MM.1S (cell line): ENCODE results near the gene MRTFA.

Source experiments
- DNase-seq: peaks from one replicate; pipeline ENCODE4 v3.0.0-alpha.2; 2015
- H2AFZ ChIP-seq: fragments of 300-600 bp; sonication (generic); 2 replicates; pipeline ENCODE4 v1.6.0; 2016; ENCODE audit warnings: antibody characterized with exemption, low read length
- H3F3A ChIP-seq: fragments of 300-600 bp; sonication (generic); 2 replicates; pipeline ENCODE4 v1.6.1; 2016; ENCODE audit warnings: mild to moderate bottlenecking, antibody characterized with exemption, low read length, moderate library complexity, mixed read lengths; ENCODE audit not compliant: insufficient read depth
- H3K27ac ChIP-seq: fragments of 300-600 bp; sonication (generic); 2 replicates; pipeline ENCODE4 v1.5.1; 2016; ENCODE audit warnings: mild to moderate bottlenecking, low read length
- H3K27me3 ChIP-seq: fragments of 300-600 bp; sonication (generic); replicated peaks from 2 replicates; pipeline ENCODE4 v1.6.0; 2016; ENCODE audit warnings: low read length; ENCODE audit not compliant: insufficient read depth
- H3K36me3 ChIP-seq: fragments of 300-600 bp; sonication (generic); replicated peaks from 2 replicates; pipeline ENCODE4 v1.6.1; 2016; ENCODE audit warnings: mild to moderate bottlenecking, low read length, mixed read lengths; ENCODE audit not compliant: insufficient read depth
- H3K4me1 ChIP-seq: fragments of 300-600 bp; sonication (generic); 2 replicates; pipeline ENCODE4 v1.6.1; 2016; ENCODE audit warnings: low read length, mixed read lengths
- H3K4me2 ChIP-seq: fragments of 300-600 bp; sonication (generic); 2 replicates; pipeline ENCODE4 v1.6.0; 2016; ENCODE audit warnings: low read depth, low read length
- H3K4me3 ChIP-seq: fragments of 300-600 bp; sonication (generic); 2 replicates; pipeline ENCODE4 v1.5.1; 2016; ENCODE audit warnings: low read length, mixed read lengths
- H3K79me2 ChIP-seq: fragments of 300-600 bp; sonication (generic); 2 replicates; pipeline ENCODE4 v1.6.1; 2016; ENCODE audit warnings: mixed run types, low read length, mixed read lengths
- H3K9ac ChIP-seq: fragments of 300-600 bp; sonication (generic); 2 replicates; pipeline ENCODE4 v1.6.1; 2016; ENCODE audit warnings: low read length, mixed read lengths
- H3K9me2 ChIP-seq: fragments of 300-600 bp; sonication (generic); replicated peaks from 2 replicates; pipeline ENCODE4 v1.6.1; 2016; ENCODE audit warnings: mild to moderate bottlenecking, low read length, mixed read lengths; ENCODE audit not compliant: insufficient read depth
- H3K9me3 ChIP-seq: fragments of 300-600 bp; sonication (generic); replicated peaks from 2 replicates; pipeline ENCODE4 v1.6.1; 2016; ENCODE audit warnings: mild to moderate bottlenecking, low read length, mixed read lengths; ENCODE audit not compliant: insufficient read depth
- H4K20me1 ChIP-seq: fragments of 300-600 bp; sonication (generic); 2 replicates; pipeline ENCODE4 v1.6.1; 2016; ENCODE audit warnings: mild to moderate bottlenecking, low read length, moderate library complexity, mixed read lengths; ENCODE audit not compliant: insufficient read depth
- CTCF ChIP-seq: fragments of 300-600 bp; sonication (generic); IDR thresholded peaks from 2 replicates; pipeline ENCODE4 v1.5.1; 2016; ENCODE audit warnings: antibody characterized with exemption, low read length, mixed read lengths
- EZH2 ChIP-seq: fragments of 300-600 bp; sonication (generic); optimal IDR thresholded peaks from 2 replicates; pipeline ENCODE3; 2017; ENCODE audit warnings: low read depth, mild to moderate bottlenecking, antibody characterized with exemption, low read length, mixed read lengths
- EZH2phosphoT487 ChIP-seq: fragments of 300-600 bp; sonication (generic); IDR thresholded peaks from 2 replicates; pipeline ENCODE4 v1.6.1; 2018; ENCODE audit warnings: antibody characterized with exemption, low read length

The MRTFA gene

GRCh38 chr22:40631925-40632324, 4.6 kb downstream of the MRTFA start:
- no peak overlapping the region for H3K27ac ChIP-seq
- H3K4me2 ChIP-seq = no peak overlapping the region
- no peak overlapping the region for H3K9ac ChIP-seq
- no peaks in the 10 kb centered on the region for H3K9me3 ChIP-seq
- H4K20me1 ChIP-seq = 0 out of 2 replicates have a peak, but pooled peaks cover 6% of the 10 kb centered on the region
- H3K4me3 ChIP-seq = no peak overlapping the region
- no peaks in the 10 kb centered on the region for H3K27me3 ChIP-seq
- H2AFZ ChIP-seq = no peak overlapping the region
- peaks cover 7% of the 10 kb centered on the region for H3K4me1 ChIP-seq
- no peak for DNase-seq
- peaks cover 94% of the 10 kb centered on the region for H3K79me2 ChIP-seq
- TF ChIP-seq EZH2 (no peak), EZH2phosphoT487 (no peak), CTCF (no peak)
- no peaks in the 10 kb centered on the region for H3K9me2 ChIP-seq
- H3F3A ChIP-seq = no peaks in the 10 kb centered on the region
- H3K36me3 ChIP-seq = no peaks in the 10 kb centered on the region

- Histone ChIP-seq H3K9me3 (no peaks in the 10 kb centered on the region), H3K36me3 (no peaks in the 10 kb centered on the region), H3F3A (no peaks in the 10 kb centered on the region), H3K9me2 (no peaks in the 10 kb centered on the region), H3K27ac (no peak overlapping the region), H3K4me2 (no peak overlapping the region), H3K27me3 (no peaks in the 10 kb centered on the region), H4K20me1 (0 out of 2 replicates have a peak, but pooled peaks cover 11% of the 10 kb centered on the region), H3K4me1 (no peaks in the 10 kb centered on the region), H3K4me3 (no peak overlapping the region), H2AFZ (no peak overlapping the region), H3K9ac (no peak overlapping the region), H3K79me2 (peaks cover 96% of the 10 kb centered on the region)
- TF ChIP-seq CTCF (no peak), EZH2phosphoT487 (no peak)
- DNase-seq = no peak
These were observed 8.0 kb downstream of the MRTFA start for GRCh38 chr22:40628354-40629042.

GRCh38 chr22:40627612-40628011, 8.9 kb downstream of the MRTFA start:
- H3K4me2 ChIP-seq = no peak overlapping the region
- DNase-seq = no peak
- no peaks in the 10 kb centered on the region for H3F3A ChIP-seq
- H3K4me3 ChIP-seq = no peak overlapping the region
- H3K9me3 ChIP-seq = no peaks in the 10 kb centered on the region
- H3K9ac ChIP-seq = no peak overlapping the region
- H4K20me1 ChIP-seq = 0 out of 2 replicates have a peak, but pooled peaks cover 11% of the 10 kb centered on the region
- H3K9me2 ChIP-seq = no peaks in the 10 kb centered on the region
- H3K36me3 ChIP-seq = no peaks in the 10 kb centered on the region
- no peak for TF ChIP-seq EZH2
- TF ChIP-seq CTCF = no peak
- no peak for TF ChIP-seq EZH2phosphoT487
- no peaks in the 10 kb centered on the region for H3K27me3 ChIP-seq
- peaks cover 94% of the 10 kb centered on the region for H3K79me2 ChIP-seq
- no peak overlapping the region for H3K27ac ChIP-seq
- no peak overlapping the region for H2AFZ ChIP-seq
- no peaks in the 10 kb centered on the region for H3K4me1 ChIP-seq
